Erythroblast (primary cell): ENCODE results near the gene BBIP1.

Source experiments
- GATA1 ChIP-seq: IDR thresholded peaks from 2 replicates; pipeline ENCODE4 v1.6.1; 2011; ENCODE audit warnings: low read depth, mild to moderate bottlenecking, control low read depth, low read length, moderate library complexity
- POLR2A ChIP-seq: IDR thresholded peaks from 2 replicates; pipeline ENCODE4 v1.6.1; 2011; ENCODE audit warnings: mild to moderate bottlenecking, low read length

GRCh38 chr10:110959379-110960332 is 40.7 kb upstream of the BBIP1 start:
- TF ChIP-seq POLR2A (no peak), GATA1 (no peak)
